G401.6 (cell line): ENCODE data around the gene MBD3L1.

Experiments used
- FAIRE-seq: peaks from 2 replicates; lab custom pipeline; 2012; peaks lifted over from hg19 to GRCh38; lab: Jason Lieb, UNC

MBD3L1 gene

GRCh38 chr19:8881512-8881911 lies 49.3 kb downstream of the MBD3L1 start:
- no peak for FAIRE-seq

- FAIRE-seq, result no peak
Observed at GRCh38 chr19:8884416-8884815, 52.2 kb downstream of the MBD3L1 start.

GRCh38 chr19:8887364-8887763 lies 55.2 kb downstream of the MBD3L1 start:
- no peak for FAIRE-seq

GRCh38 chr19:8890260-8890659 lies 58.1 kb downstream of the MBD3L1 start:
- no peak for FAIRE-seq
